Activated gamma-delta T cell treated with Interleukin-2 at 50 U/mL for 16 hours (primary cell): ENCODE results near the gene CASD1.

Source experiments
- DNase-seq: peaks from one replicate; pipeline ENCODE4 v3.0.0-alpha.2; 2020

The CASD1 gene

DNA sequence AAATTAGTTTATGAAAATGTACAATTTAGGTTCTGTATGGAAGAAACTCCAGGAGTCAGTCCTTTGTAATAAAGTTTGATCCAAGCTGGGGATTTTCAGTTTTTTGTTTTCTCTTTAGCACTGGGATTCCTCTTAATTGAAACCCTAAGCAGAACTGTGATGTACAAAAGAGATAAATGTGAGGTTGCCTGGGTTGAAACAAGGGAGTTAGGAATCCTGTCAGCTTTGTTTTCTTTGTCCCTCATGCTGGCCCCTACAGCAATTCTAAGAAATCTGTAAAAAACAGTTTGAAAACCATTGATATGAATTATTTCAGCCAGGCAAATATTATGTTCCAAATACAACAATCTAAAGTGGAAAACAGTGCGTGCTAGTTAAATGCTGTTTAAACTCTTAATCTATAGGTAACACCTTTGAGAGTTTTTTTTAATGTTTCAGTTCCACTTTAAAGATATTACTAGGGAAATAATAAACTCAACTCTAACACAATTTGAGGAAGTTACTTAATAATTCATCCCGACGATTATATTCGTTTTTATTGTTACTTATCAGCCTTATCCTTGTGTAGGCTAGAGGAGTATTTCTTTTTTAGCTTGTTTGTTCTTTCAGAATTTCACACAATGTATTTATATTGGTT lies 81.0 kb downstream of the CASD1 start:
- DNase-seq = no peak

DNA sequence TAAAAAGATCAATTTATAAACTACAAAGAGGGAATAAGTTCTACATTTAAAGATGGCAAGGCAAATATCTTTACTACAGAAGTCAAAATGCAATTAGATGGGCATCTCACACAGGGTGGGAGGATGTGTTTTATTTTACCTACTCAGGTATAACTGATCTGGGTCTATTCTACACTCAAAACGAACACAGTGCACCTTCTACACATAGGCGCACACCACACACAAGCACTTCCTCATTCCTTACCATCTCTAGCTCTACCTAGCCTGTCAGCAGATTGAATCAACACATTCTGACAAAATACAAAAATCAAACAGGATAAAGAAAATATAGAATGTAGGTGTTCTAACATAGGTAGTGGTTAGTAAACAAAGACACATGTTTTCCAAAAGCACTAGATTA lies 81.6 kb downstream of the CASD1 start:
- DNase-seq = no peak

DNA sequence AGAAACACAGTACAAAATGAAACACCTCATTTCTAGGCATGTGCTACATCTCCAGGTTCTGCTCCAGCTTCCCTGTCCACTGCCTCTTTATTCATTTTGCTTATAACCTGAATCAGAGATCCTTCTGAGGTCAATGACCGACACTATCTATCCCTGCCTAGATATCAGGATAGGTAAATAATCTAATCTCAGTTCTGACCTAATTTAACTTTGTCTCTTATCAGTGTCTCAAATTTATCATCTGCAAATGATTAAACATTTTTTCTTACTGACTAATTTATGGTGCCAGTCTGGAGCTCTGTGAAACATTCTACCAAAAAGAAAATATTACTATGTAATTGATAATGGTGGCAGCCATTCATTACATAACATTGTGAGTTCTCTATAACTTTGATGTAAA lies 85.3 kb downstream of the CASD1 start:
- DNase-seq = no peak

DNA sequence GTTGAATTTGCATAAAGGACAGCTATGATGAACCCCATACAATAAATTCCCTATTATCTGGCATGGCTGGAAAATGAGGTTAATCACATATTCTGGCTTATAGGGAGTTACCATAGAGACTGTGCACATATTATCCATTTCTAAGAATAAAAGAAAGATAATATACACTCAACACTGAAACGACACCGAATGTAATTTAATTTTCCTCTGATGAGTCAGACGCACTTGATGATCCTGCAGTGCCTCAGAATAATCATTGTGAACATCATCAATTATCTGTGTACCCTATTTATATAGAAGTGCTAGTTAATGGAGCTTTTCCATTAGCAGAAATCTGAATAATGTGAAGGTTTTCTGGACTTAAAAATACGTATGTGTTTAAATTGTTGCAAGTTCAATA lies 86.1 kb downstream of the CASD1 start:
- no peak for DNase-seq

DNA sequence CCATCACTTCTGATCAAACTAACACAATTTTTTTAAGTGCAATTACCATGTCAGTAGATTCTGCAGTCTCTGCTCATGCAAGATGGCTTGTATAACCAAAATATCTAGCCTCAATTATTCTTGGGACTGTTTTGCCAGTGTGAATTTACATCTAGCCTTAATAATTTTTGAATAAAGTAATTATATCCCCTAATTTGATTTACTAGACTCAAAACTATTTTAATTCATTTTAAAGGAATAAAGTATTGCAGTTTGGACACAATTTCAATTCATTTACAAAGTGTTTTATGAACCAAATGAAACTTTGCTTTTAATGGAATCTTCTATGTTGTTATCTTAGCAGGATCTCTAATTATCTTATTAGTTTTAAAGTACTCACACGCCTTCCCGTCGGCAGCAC lies 90.7 kb downstream of the CASD1 start:
- no peak for DNase-seq

DNA sequence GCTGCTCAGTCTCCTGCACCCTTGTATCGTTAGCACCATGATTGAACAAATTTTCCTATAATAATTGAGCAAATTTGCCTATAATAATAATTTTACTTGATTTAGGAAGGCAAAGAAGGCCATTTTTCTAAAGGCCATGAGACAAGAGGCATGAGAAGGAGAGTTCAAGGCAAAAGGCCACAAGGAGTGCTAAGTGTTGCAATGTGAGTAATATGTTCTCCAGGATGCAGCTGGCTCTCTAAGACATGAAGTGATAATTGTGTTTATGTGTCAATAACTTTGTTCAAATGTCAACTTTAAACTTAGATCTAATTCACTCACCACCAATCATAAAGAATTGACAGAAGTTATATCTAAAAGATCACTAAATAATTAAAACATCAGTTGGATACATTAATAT lies 92.6 kb downstream of the CASD1 start:
- DNase-seq = no peak

DNA sequence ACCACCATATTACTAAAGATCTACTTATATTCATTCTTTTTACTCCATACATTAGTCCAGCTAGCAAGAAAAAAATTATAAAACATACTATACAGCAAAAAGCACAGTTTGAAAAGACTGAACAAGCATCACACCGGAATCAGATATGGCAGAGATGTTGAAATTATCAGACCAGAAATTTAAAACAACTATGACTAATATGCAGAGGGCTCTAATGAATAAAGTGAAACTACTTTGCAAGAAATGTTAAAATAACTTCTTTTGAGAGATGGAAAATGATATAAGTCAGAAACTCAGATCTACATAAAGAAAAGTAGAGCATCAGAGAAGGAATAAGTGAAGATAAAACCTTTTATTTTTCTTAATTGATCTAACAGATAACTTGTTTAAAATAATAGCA lies 95.4 kb downstream of the CASD1 start:
- DNase-seq = no peak
